Ovary (tissue), 9 donors: ENCODE results near the gene GLI3. TPM values are rescaled to one million over a fixed set of nuclear protein-coding genes. Genes with fewer than 3 reads are reported as not detected.

ENCODE experiments used
- DNase-seq, 5 donors: peaks; one replicate each; pipeline ENCODE4 v3.0.0-alpha.2; 2019 to 2020
- H3K27ac ChIP-seq, 2 donors: fragments of 200-600 bp; one replicate each; pipeline versions ENCODE4 v1.5.1 to v1.8.0; 2019 to 2022
- H3K27me3 ChIP-seq: fragments of 200-600 bp; one replicate; pipeline ENCODE4 v1.8.0; 2022
- H3K36me3 ChIP-seq: fragments of 200-600 bp; sonication (generic); one replicate; pipeline ENCODE4 v1.5.1; 2019
- H3K4me1 ChIP-seq: one replicate; pipeline ENCODE4 v1.8.1; 2013; ENCODE audit warnings: mild to moderate bottlenecking, moderate library complexity; ENCODE audit not compliant: insufficient read depth
- H3K4me3 ChIP-seq: fragments of 200-600 bp; sonication (generic); one replicate; pipeline ENCODE4 v1.5.1; 2017
- H3K9me3 ChIP-seq, 2 donors: fragments of 200-600 bp in 1 of 2; sonication (generic) in 1 of 2; one replicate each; pipeline versions ENCODE4 v1.5.1 to v1.8.1; 2013 to 2019; ENCODE audit warnings: mild to moderate bottlenecking in 1 of 2, moderate library complexity in 1 of 2
- CTCF ChIP-seq, 3 donors: fragments of 450-650 bp in 2 of 3; fragments of 200-600 bp in 1 of 3; IDR thresholded peaks; one replicate each; pipeline versions ENCODE4 v1.5.1 to v1.8.0; 2016 to 2022; ENCODE audit warnings: antibody characterized with exemption in 3 of 3, mild to moderate bottlenecking in 1 of 3
- EP300 ChIP-seq: sonication (generic); formaldehyde crosslinking; IDR thresholded peaks from one replicate; pipeline ENCODE4 v1.6.1; 2017; ENCODE audit warnings: antibody characterized with exemption
- POLR2A ChIP-seq: fragments of 450-650 bp; IDR thresholded peaks from one replicate; pipeline ENCODE4 v1.6.1; 2017; ENCODE audit warnings: antibody characterized with exemption, mild to moderate bottlenecking, moderate library complexity
- WGBS, 3 donors: extraction: QIAGEN DNeasy Blood & Tissue Kit in 1 of 3; methylation state at CpG; one replicate each; pipeline versions ENCODE4 v1.1.5 to v1.1.7; 2013 to 2017; 5-methylcytosine and 5-hydroxymethylcytosine counted together
- intact Hi-C, 4 donors: fragments of 100-400 bp; cut with DNase I; formaldehyde crosslinking; loops; one replicate each; pipeline versions ENCODE4 v1.11.0 to v1.15.1; 2022 to 2023
- polyA plus RNA-seq, 2 donors: library from polyadenylated mRNA; stranded (reverse); fragments of 200-250 nt in 1 of 2; fragments of 350-450 nt in 1 of 2; fragmentation: Illumina TruSeq in 1 of 2; extraction: RNeasy Lipid Tissue Mini Kit (QIAGEN cat#74804) in 1 of 2; gene quantifications; one replicate each; pipeline ENCODE4 v1.2.3, GENCODE V29; 2013 to 2014
- total RNA-seq, 7 donors: library from RNA; depleted of rRNA in 2 of 7; stranded (reverse); fragments of >200 nt in 2 of 7; fragmentation: NEBNext Ultra II Directional in 3 of 7; extraction: Animal tissue kit (Norgen Biotek cat#: 25700) in 3 of 7; gene quantifications; one replicate each; pipeline versions ENCODE4 v1.1.0 to v1.2.4, GENCODE V29; 2016 to 2023
- donor health status: DM: no; HTN: no; CAD: no; lungs with moderate emphysema.
- donor health status: DM: no; HTN: no; CAD: no.
- donor health status: Bipolar disorder and iron deficiency.
- donor health status: DM: yes; HTN: yes; CAD: no.
- donor health status: DM: no; HTN: no; CAD: no.
- donor health status: DM: yes; HTN: yes; CAD: no.

The GLI3 gene
- total and polyA plus RNA-seq, 9 donors, result 9.5 to 67.1 (median 50.5) TPM

GRCh38 chr7:42164881-42165428, 72.1 kb downstream of the GLI3 start:
- DNase-seq, result no peak
- Histone ChIP-seq H3K36me3 (no peaks in the 10 kb centered on the region), H3K4me1 (peaks cover 5% of the 10 kb centered on the region), H3K4me3 (no peak overlapping the region), H3K27ac (no peak overlapping the region), H3K27me3 (no peaks in the 10 kb centered on the region), H3K9me3 (no peaks in the 10 kb centered on the region)
- TF ChIP-seq CTCF (IDR thresholded peaks at IDR 0.05), result no peak
- no peak for TF ChIP-seq POLR2A
- no peak for TF ChIP-seq EP300
- intact Hi-C loops, result no loop called here
- WGBS, 3 donors, result 93 to 95% (median 94%) methylated on average over 5 of the region's 5 CpGs

- Histone ChIP-seq H3K9me3 (no peaks in the 10 kb centered on the region), H3K4me3 (no peak overlapping the region), H3K4me1 (peaks cover 5% of the 10 kb centered on the region), H3K36me3 (no peaks in the 10 kb centered on the region), H3K27ac (no peak overlapping the region), H3K27me3 (no peaks in the 10 kb centered on the region)
- DNase-seq, result no peak
- intact Hi-C loops, result no loop called here
- TF ChIP-seq EP300 (no peak), POLR2A (no peak), CTCF (IDR thresholded peaks at IDR 0.05) (no peak)
- 81 to 88% (median 81%) methylated on average over 7 of the region's 7 CpGs for WGBS, 3 donors
Measured at GRCh38 chr7:42162560-42163325, 74.3 kb downstream of the GLI3 start.

- no peak overlapping the region for H3K27ac ChIP-seq
- H3K4me1 ChIP-seq, result peaks cover 2% of the 10 kb centered on the region
- H3K36me3 ChIP-seq, result no peaks in the 10 kb centered on the region
- H3K4me3 ChIP-seq, result no peak overlapping the region
- intact Hi-C loops, result no loop called here
- DNase-seq, result no peak
- no peaks in the 10 kb centered on the region for H3K9me3 ChIP-seq
- WGBS, 3 donors, result 88 to 91% (median 88%) methylated on average over 2 of the region's 2 CpGs
- no peak for TF ChIP-seq CTCF (IDR thresholded peaks at IDR 0.05)
- no peak for TF ChIP-seq EP300
- no peak for TF ChIP-seq POLR2A
- H3K27me3 ChIP-seq, result no peaks in the 10 kb centered on the region
Measured at GRCh38 chr7:42161719-42162118, 75.3 kb downstream of the GLI3 start.

DNA sequence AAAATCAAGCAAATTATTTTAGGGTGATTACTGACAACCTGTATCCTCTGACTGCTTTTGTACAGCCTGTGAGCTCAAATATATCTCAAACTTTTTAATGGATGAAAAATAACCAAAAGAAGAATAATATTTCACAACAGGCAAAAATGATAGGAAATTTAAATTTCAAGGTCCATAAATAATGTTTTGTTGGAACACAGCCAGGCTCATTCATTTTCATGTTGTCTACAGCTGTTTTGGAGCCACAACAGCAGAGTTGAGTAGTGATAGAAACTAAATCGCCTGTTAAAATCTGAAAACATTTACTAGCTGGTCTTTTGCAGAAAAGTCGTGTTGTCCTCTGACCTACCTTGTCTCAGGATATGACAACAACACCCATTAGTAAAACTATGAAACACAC, 75.9 kb downstream of the GLI3 start:
- WGBS, 3 donors, result 14 to 29% (median 26%) methylated on average over 2 of the region's 2 CpGs
- DNase-seq, result no peak
- peaks cover 5% of the 10 kb centered on the region for H3K4me1 ChIP-seq
- TF ChIP-seq CTCF (IDR thresholded peaks at IDR 0.05) (no peak), POLR2A (no peak), EP300 (no peak)
- H3K27me3 ChIP-seq, result no peaks in the 10 kb centered on the region
- intact Hi-C loops, result no loop called here
- no peaks in the 10 kb centered on the region for H3K36me3 ChIP-seq
- H3K9me3 ChIP-seq, result no peaks in the 10 kb centered on the region
- H3K27ac ChIP-seq, result no peak overlapping the region
- H3K4me3 ChIP-seq, result no peak overlapping the region
